HepG2 (cell line): ENCODE measurements around the gene SEMA4A. TPM values are rescaled to one million over a fixed set of nuclear protein-coding genes. Genes with fewer than 3 reads are reported as not detected.

Experiments
- BRD4 ChIP-seq: sonication (generic); formaldehyde crosslinking; IDR thresholded peaks from 2 replicates; pipeline ENCODE4 v1.4.0; 2020; ENCODE audit warnings: missing genetic modification reagents
- CENPT ChIP-seq: sonication (generic); formaldehyde crosslinking; IDR thresholded peaks from 2 replicates; pipeline ENCODE4 v1.8.0; 2022; ENCODE audit warnings: low read depth, mild to moderate bottlenecking, moderate library complexity, missing genetic modification reagents
- ERF ChIP-seq: IDR thresholded peaks from 2 replicates; pipeline ENCODE4 v1.6.1; 2018; ENCODE audit warnings: missing biosample characterization, missing genetic modification reagents
- KMT2A ChIP-seq: sonication (generic); formaldehyde crosslinking; IDR thresholded peaks from 2 replicates; pipeline ENCODE4 v1.4.0; 2020; ENCODE audit warnings: missing genetic modification reagents
- PAXIP1 ChIP-seq: sonication (generic); formaldehyde crosslinking; conservative IDR thresholded peaks from 2 replicates; pipeline ENCODE4 v1.4.0; 2020; ENCODE audit warnings: mild to moderate bottlenecking, missing genetic modification reagents, moderate library complexity
- SYNCRIP ChIP-seq: fragments of 200-400 bp; formaldehyde crosslinking; IDR thresholded peaks from 2 replicates; pipeline ENCODE4 v1.6.1; 2018; ENCODE audit warnings: mild to moderate bottlenecking, low read depth, low read length; ENCODE audit not compliant: insufficient read depth
- TEAD2 ChIP-seq: sonication (generic); formaldehyde crosslinking; IDR thresholded peaks from 2 replicates; pipeline ENCODE4 v1.9.0; 2021; ENCODE audit warnings: missing genetic modification reagents
- ZBTB37 ChIP-seq: sonication (generic); formaldehyde crosslinking; IDR thresholded peaks from 2 replicates; pipeline ENCODE4 v1.4.0; 2020; ENCODE audit warnings: mild to moderate bottlenecking, missing genetic modification reagents
- ZMYM2 ChIP-seq: sonication (generic); formaldehyde crosslinking; IDR thresholded peaks from 2 replicates; pipeline ENCODE4 v1.8.0; 2022; ENCODE audit warnings: mild to moderate bottlenecking, missing genetic modification reagents
- ZNF230 ChIP-seq: sonication (generic); formaldehyde crosslinking; IDR thresholded peaks from 2 replicates; pipeline ENCODE4 v1.4.0; 2020; ENCODE audit warnings: mild to moderate bottlenecking, missing genetic modification reagents
- ZNF333 ChIP-seq: sonication (generic); formaldehyde crosslinking; IDR thresholded peaks from 2 replicates; pipeline ENCODE4 v1.4.0; 2020; ENCODE audit warnings: mild to moderate bottlenecking, missing genetic modification reagents, borderline replicate concordance
- ZNF558 ChIP-seq: sonication (generic); formaldehyde crosslinking; IDR thresholded peaks from 2 replicates; pipeline ENCODE4 v1.9.0; 2022; ENCODE audit warnings: mild to moderate bottlenecking, missing genetic modification reagents, borderline replicate concordance
- ZSCAN22 ChIP-seq: sonication (generic); formaldehyde crosslinking; IDR thresholded peaks from 2 replicates; pipeline ENCODE4 v1.4.0; 2020; ENCODE audit warnings: mild to moderate bottlenecking, missing genetic modification reagents
- polyA plus RNA-seq, 8 experiments: library from polyadenylated mRNA; depleted of rRNA in 3 of 8; stranded (reverse) in 7 of 8; unstranded in 1 of 8; fragments of >200 nt; fragmentation: Illumina TruSeq in 4 of 8; extraction: Trizol in 4 of 8; gene quantifications; 2 replicates each; pipeline versions ENCODE4 v1.2.1 to v1.2.3, GENCODE V29; 2011 to 2016; ENCODE audit warnings: low read depth in 4 of 8, missing spikeins in 1 of 8, mixed read lengths in 1 of 8; ENCODE audit not compliant: insufficient read depth in 1 of 8
- total RNA-seq, 5 experiments: library from RNA; depleted of rRNA; stranded (reverse); fragments of >200 nt; fragmentation: Illumina TruSeq; extraction: Trizol; gene quantifications; 2 replicates each; pipeline ENCODE4 v1.2.3, GENCODE V29; 2016; ENCODE audit warnings: low read depth in 1 of 5
- TF ChIP-seq, protein P1 (sequence below): sonication (generic); formaldehyde crosslinking; IDR thresholded peaks from 2 replicates; pipeline ENCODE4 v1.4.0; 2020; ENCODE audit warnings: missing genetic modification reagents
- TF ChIP-seq, protein P2 (sequence below): sonication (generic); formaldehyde crosslinking; IDR thresholded peaks from 2 replicates; pipeline ENCODE4 v1.4.0; 2020; ENCODE audit warnings: missing genetic modification reagents, low read depth, mild to moderate bottlenecking, borderline replicate concordance
- TF ChIP-seq, protein P3 (sequence below): sonication (generic); formaldehyde crosslinking; IDR thresholded peaks from 2 replicates; pipeline ENCODE4 v1.4.0; 2020; ENCODE audit warnings: missing genetic modification reagents, mild to moderate bottlenecking, borderline replicate concordance

Gene SEMA4A
- total and polyA plus RNA-seq, 2 of the 13 experiments (the other 11 are each of a cell fraction or from before 2014, with no cell fraction given): 0.09 to 0.20 TPM

DNA sequence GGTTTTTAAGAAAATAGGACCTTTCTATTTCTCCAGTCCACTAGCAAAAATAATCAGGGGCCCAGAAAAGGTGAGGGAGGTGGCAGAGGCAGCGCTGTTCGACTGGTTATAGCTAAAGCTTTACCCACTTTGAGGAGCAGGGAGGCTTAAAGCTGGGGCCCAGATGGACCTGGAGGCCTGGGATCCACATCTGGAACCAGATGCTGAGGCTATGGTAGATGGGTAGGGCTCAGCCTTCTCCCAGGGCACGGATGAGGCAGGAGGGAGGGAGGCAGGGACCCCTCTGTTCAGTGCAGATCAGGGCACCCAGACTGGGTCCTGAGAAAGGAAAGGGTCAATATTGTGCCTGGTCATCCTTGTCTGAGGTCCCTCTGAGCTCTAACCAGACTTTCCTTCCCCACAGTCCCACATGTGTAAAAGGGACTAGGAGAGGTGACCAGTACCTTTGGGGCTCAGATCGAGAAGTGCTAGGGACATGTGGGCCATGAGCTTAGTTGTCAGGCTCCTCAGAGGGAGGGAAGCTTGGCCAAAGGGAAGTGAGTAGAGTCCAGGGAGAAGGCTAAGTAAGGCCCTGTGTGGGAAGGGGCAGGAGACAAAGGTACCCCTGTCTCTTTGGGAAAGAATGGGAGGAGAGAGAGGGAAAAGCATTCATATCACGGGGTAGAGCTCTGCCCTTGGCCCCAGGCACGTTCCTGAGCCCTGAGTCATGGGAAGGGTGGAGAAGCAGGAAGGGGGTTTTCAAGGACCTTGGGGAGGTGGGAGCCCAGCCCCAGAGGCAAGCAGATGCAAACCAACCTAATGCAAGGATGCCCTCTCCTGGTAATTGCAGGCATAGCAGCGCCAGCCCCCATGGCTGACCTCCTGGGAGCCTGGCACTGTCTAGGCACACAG lies 23.5 kb upstream of the SEMA4A start (continued):
- TF ChIP-seq, protein P1, sequence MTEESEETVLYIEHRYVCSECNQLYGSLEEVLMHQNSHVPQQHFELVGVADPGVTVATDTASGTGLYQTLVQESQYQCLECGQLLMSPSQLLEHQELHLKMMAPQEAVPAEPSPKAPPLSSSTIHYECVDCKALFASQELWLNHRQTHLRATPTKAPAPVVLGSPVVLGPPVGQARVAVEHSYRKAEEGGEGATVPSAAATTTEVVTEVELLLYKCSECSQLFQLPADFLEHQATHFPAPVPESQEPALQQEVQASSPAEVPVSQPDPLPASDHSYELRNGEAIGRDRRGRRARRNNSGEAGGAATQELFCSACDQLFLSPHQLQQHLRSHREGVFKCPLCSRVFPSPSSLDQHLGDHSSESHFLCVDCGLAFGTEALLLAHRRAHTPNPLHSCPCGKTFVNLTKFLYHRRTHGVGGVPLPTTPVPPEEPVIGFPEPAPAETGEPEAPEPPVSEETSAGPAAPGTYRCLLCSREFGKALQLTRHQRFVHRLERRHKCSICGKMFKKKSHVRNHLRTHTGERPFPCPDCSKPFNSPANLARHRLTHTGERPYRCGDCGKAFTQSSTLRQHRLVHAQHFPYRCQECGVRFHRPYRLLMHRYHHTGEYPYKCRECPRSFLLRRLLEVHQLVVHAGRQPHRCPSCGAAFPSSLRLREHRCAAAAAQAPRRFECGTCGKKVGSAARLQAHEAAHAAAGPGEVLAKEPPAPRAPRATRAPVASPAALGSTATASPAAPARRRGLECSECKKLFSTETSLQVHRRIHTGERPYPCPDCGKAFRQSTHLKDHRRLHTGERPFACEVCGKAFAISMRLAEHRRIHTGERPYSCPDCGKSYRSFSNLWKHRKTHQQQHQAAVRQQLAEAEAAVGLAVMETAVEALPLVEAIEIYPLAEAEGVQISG (CRISPR knock-in tag): peak; percentile 73; the same call in 1 of the 2 replicates
- TF ChIP-seq ZNF230 (CRISPR knock-in tag) (peak; percentile 77; the same call in 1 of the 2 replicates), ZSCAN22 (CRISPR knock-in tag) (no peak), KMT2A (CRISPR knock-in tag) (peak; percentile 60; the same call in 1 of the 2 replicates), ZBTB37 (CRISPR knock-in tag) (0 out of 2 replicates have a peak, but pooled peaks have one; percentile 32), CENPT (CRISPR knock-in tag) (no peak), SYNCRIP (no peak), ZNF558 (CRISPR knock-in tag) (no peak), ZNF333 (no peak), ERF (CRISPR knock-in tag) (peak; percentile 88; the same call in 1 of the 2 replicates), BRD4 (no peak; the same call in 1 of the 2 replicates), PAXIP1 (CRISPR knock-in tag) (peak; percentile 93), ZMYM2 (CRISPR knock-in tag) (no peak), TEAD2 (CRISPR knock-in tag) (no peak)
- TF ChIP-seq, protein P2, sequence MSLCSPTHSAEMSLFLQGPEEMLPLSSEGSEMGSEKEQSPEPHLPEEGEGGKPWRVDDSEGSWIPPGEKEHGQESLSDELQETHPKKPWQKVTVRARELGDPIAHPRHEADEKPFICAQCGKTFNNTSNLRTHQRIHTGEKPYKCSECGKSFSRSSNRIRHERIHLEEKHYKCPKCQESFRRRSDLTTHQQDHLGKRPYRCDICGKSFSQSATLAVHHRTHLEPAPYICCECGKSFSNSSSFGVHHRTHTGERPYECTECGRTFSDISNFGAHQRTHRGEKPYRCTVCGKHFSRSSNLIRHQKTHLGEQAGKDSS (CRISPR knock-in tag): peak; percentile 56; the same call in 1 of the 2 replicates
- TF ChIP-seq, protein P3, sequence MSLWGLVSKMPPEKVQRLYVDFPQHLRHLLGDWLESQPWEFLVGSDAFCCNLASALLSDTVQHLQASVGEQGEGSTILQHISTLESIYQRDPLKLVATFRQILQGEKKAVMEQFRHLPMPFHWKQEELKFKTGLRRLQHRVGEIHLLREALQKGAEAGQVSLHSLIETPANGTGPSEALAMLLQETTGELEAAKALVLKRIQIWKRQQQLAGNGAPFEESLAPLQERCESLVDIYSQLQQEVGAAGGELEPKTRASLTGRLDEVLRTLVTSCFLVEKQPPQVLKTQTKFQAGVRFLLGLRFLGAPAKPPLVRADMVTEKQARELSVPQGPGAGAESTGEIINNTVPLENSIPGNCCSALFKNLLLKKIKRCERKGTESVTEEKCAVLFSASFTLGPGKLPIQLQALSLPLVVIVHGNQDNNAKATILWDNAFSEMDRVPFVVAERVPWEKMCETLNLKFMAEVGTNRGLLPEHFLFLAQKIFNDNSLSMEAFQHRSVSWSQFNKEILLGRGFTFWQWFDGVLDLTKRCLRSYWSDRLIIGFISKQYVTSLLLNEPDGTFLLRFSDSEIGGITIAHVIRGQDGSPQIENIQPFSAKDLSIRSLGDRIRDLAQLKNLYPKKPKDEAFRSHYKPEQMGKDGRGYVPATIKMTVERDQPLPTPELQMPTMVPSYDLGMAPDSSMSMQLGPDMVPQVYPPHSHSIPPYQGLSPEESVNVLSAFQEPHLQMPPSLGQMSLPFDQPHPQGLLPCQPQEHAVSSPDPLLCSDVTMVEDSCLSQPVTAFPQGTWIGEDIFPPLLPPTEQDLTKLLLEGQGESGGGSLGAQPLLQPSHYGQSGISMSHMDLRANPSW (CRISPR knock-in tag): peak; percentile 66; the same call in 1 of the 2 replicates
